ENCODE measurements around the gene PSMB9.
A peak's percentile ranks its signal among the peaks of the same experiment; 100 is the strongest.

PSMB9 gene

DNA sequence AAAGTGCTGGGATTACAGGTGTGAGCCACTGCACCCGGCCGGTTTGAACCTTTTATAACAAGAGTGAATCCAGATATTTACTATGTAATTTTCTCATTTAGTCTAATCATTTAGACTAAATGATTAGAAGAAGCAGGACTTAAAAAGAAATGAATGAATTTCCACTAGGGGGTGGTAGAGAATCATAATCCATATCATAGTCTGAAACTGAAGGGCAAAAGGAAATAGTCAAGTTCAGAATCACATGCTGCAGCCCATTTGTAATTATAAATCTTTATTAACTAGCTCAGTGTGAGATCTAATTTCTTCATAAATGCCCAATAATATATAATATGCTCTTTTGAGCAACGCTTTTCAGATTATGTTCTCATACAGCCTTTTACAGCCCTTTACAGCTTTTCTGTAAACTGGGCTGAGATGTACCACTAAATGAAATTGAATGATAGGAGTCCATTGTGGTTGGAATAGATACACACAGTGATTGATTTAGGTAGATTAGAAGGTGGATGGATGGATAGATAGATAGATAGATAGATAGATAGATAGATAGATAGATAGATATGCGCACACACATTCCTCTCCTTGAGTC is 31.8 kb downstream of the PSMB9 start:
- Histone ChIP-seq H3K9ac (no peak overlapping the region), H2AFZ (ENCODE audit: low read depth) (no peak overlapping the region), H3K4me1 (ENCODE audit: low read depth, poor library complexity, severe bottlenecking) (no peaks in the 10 kb centered on the region), H3K4me3 (IDR thresholded peaks at IDR 0.05; ENCODE audit: insufficient read depth, low read depth, low read length) (no peak overlapping the region), H3K27me3 (ENCODE audit: insufficient read depth, low read depth) (no peaks in the 10 kb centered on the region), H3K36me3 (ENCODE audit: insufficient read depth) (no peaks in the 10 kb centered on the region), H3K27ac (no peak overlapping the region), H3K4me2 (no peak overlapping the region), H3K79me2 (ENCODE audit: insufficient read depth, low read depth) (no peaks in the 10 kb centered on the region), H4K20me1 (ENCODE audit: insufficient read depth) (no peaks in the 10 kb centered on the region)
- TF ChIP-seq, protein P1, sequence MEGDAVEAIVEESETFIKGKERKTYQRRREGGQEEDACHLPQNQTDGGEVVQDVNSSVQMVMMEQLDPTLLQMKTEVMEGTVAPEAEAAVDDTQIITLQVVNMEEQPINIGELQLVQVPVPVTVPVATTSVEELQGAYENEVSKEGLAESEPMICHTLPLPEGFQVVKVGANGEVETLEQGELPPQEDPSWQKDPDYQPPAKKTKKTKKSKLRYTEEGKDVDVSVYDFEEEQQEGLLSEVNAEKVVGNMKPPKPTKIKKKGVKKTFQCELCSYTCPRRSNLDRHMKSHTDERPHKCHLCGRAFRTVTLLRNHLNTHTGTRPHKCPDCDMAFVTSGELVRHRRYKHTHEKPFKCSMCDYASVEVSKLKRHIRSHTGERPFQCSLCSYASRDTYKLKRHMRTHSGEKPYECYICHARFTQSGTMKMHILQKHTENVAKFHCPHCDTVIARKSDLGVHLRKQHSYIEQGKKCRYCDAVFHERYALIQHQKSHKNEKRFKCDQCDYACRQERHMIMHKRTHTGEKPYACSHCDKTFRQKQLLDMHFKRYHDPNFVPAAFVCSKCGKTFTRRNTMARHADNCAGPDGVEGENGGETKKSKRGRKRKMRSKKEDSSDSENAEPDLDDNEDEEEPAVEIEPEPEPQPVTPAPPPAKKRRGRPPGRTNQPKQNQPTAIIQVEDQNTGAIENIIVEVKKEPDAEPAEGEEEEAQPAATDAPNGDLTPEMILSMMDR (conservative IDR thresholded peaks at IDR 0.05; ENCODE audit: low read depth, low read length), result peak; percentile 72

- no peaks in the 10 kb centered on the region for H3K36me3 ChIP-seq (ENCODE audit: insufficient read depth)
- H3K27me3 ChIP-seq (ENCODE audit: insufficient read depth, low read depth), result no peaks in the 10 kb centered on the region
- no peaks in the 10 kb centered on the region for H3K4me1 ChIP-seq (ENCODE audit: low read depth, poor library complexity, severe bottlenecking)
- no peak overlapping the region for H3K4me2 ChIP-seq
- H3K79me2 ChIP-seq (ENCODE audit: insufficient read depth, low read depth), result no peaks in the 10 kb centered on the region
- TF ChIP-seq, protein P1 (conservative IDR thresholded peaks at IDR 0.05; ENCODE audit: low read depth, low read length), result no peak
- no peak overlapping the region for H3K27ac ChIP-seq
- H3K4me3 ChIP-seq (IDR thresholded peaks at IDR 0.05; ENCODE audit: insufficient read depth, low read depth, low read length), result no peak overlapping the region
- H2AFZ ChIP-seq (ENCODE audit: low read depth), result no peak overlapping the region
- H3K9ac ChIP-seq, result no peak overlapping the region
- H4K20me1 ChIP-seq (ENCODE audit: insufficient read depth), result no peaks in the 10 kb centered on the region
These were observed 32.8 kb downstream of the PSMB9 start for GRCh38 chr6:32886681-32887383.

DNA sequence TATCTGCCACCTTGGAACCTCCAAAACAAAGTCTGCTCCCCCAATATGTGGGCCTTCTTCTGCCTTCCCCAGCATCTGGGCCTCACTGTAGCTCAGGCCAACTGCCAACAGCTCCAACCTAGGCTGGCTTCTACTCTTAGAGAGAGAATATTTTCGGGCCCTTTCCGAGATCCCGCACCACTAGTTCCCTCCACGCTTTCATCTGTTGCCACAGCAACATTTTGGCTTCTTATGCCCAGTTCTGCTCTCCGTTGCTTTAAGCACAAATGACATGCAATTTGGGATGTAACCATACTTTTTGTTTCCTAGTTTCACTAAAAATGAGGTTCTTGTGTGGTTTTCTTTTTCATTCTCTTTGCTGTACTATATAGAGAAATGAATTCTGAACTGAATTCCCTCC is 33.6 kb downstream of the PSMB9 start:
- no peak overlapping the region for H3K4me3 ChIP-seq (IDR thresholded peaks at IDR 0.05; ENCODE audit: insufficient read depth, low read depth, low read length)
- no peak overlapping the region for H3K4me2 ChIP-seq
- no peak overlapping the region for H2AFZ ChIP-seq (ENCODE audit: low read depth)
- no peaks in the 10 kb centered on the region for H4K20me1 ChIP-seq (ENCODE audit: insufficient read depth)
- TF ChIP-seq, protein P1 (conservative IDR thresholded peaks at IDR 0.05; ENCODE audit: low read depth, low read length), result no peak
- no peaks in the 10 kb centered on the region for H3K27me3 ChIP-seq (ENCODE audit: insufficient read depth, low read depth)
- H3K27ac ChIP-seq, result no peak overlapping the region
- H3K4me1 ChIP-seq (ENCODE audit: low read depth, poor library complexity, severe bottlenecking), result no peaks in the 10 kb centered on the region
- H3K79me2 ChIP-seq (ENCODE audit: insufficient read depth, low read depth), result no peaks in the 10 kb centered on the region
- no peak overlapping the region for H3K9ac ChIP-seq
- no peaks in the 10 kb centered on the region for H3K36me3 ChIP-seq (ENCODE audit: insufficient read depth)

DNA sequence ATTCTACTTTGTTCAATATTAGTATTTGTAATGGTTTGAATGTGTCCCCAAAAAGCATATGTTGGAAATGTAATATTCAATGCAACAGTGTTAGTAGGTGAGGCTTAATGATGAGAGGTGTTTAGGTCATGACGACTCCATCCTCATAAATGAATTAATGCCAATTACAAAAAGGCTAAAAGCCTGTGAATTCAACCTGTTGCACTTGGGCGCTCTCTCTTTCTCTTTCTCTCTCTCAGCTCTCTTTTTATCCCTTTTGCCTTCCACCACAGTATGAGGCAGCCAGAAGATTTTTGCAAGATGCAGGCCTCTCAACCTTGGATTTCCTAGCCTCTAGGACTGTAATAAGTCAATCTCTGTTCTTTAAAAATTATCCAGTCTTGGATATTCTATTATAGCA is 34.6 kb downstream of the PSMB9 start:
- H3K36me3 ChIP-seq (ENCODE audit: insufficient read depth), result no peaks in the 10 kb centered on the region
- H3K27ac ChIP-seq, result no peak overlapping the region
- H3K4me1 ChIP-seq (ENCODE audit: low read depth, poor library complexity, severe bottlenecking), result no peaks in the 10 kb centered on the region
- no peak overlapping the region for H3K9ac ChIP-seq
- no peak overlapping the region for H3K4me2 ChIP-seq
- no peak overlapping the region for H3K4me3 ChIP-seq (IDR thresholded peaks at IDR 0.05; ENCODE audit: insufficient read depth, low read depth, low read length)
- no peaks in the 10 kb centered on the region for H3K27me3 ChIP-seq (ENCODE audit: insufficient read depth, low read depth)
- no peaks in the 10 kb centered on the region for H3K79me2 ChIP-seq (ENCODE audit: insufficient read depth, low read depth)
- no peak overlapping the region for H2AFZ ChIP-seq (ENCODE audit: low read depth)
- H4K20me1 ChIP-seq (ENCODE audit: insufficient read depth), result no peaks in the 10 kb centered on the region
- TF ChIP-seq, protein P1 (conservative IDR thresholded peaks at IDR 0.05; ENCODE audit: low read depth, low read length), result no peak

Measured in KMS-11 (cell line).